BLaER1 treated with 17β-estradiol and CSF1 and Interleukin-3, amounts not matched to agents 10 nM and 100 nM (cell line): Measurements from ENCODE around the gene NPHP4.
"Not testable (repeated sequence)": the region's sequence is repeated elsewhere in the genome, so short reads cannot be mapped to it uniquely, and the experiment has no call there.

Source experiments
- H3K27ac ChIP-seq, 11 experiments: shearing (Covaris generic); formaldehyde crosslinking; 2 replicates each; pipeline ENCODE4 v1.8.1; 2022
- H3K27me3 ChIP-seq, 11 experiments: shearing (Covaris generic); formaldehyde crosslinking; 2 replicates each; pipeline ENCODE4 v1.8.1; 2022
- H3K36me3 ChIP-seq, 11 experiments: shearing (Covaris generic); formaldehyde crosslinking; 2 replicates each; pipeline ENCODE4 v1.8.1; 2022
- H3K4me1 ChIP-seq, 10 experiments: shearing (Covaris generic); formaldehyde crosslinking; 2 replicates each; pipeline ENCODE4 v1.8.1; 2022
- H3K4me2 ChIP-seq, 11 experiments: shearing (Covaris generic); formaldehyde crosslinking; 2 replicates each; pipeline ENCODE4 v1.8.1; 2022
- H3K4me3 ChIP-seq, 10 experiments: shearing (Covaris generic); formaldehyde crosslinking; 2 replicates each; pipeline ENCODE4 v1.8.1; 2022
- H3K9ac ChIP-seq, 11 experiments: shearing (Covaris generic); formaldehyde crosslinking; 2 replicates each; pipeline ENCODE4 v1.8.1; 2022
- H3K9me3 ChIP-seq, 11 experiments: shearing (Covaris generic); formaldehyde crosslinking; replicated peaks in 1 of 11; 2 replicates each; pipeline ENCODE4 v1.8.1; 2022
- H4K20me1 ChIP-seq, 11 experiments: shearing (Covaris generic); formaldehyde crosslinking; 2 replicates each; pipeline ENCODE4 v1.8.1; 2022
- Cebpa-rat ChIP-seq, 11 experiments: shearing (Covaris generic); IDR thresholded peaks; 2 replicates each; pipeline ENCODE4 v1.8.1; 2022

The NPHP4 gene

DNA sequence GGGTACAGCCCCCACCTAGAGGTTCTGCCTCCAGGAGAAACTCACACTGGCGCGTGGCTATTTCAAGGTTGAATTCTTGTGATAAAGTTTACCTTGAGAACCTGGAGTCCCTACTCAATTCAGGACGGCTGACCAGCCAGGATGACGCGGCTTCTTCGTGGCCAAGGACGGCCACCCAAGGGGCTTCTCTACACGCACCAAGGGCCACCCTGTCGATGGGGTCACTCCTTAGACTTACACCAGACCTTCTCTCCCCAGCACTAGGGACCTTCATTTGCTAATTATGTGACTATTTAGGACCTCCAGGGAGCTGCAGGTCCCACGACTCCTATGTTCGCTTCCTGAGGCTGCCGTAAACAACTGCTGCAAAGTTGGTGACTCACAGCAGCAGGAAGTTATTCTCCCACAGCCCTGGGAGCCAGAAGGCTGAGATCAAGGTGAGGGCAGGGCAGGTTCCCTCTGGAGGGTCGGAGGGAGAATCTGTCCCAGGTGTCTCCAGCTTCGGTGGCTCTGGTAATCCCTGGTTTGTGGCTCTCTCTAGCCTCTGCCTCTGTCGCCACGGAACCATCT, 135.9 kb downstream of the NPHP4 start:
- Histone ChIP-seq H3K9ac (peak overlapping the region in 5 of 11 experiments; percentile 10 to 60 (median 38); a peak in 10 of 22 replicates), H3K4me1 (peaks cover 11 to 50% (median 34%) of the 10 kb centered on the region in 10 experiments; a peak in 19 of 20 replicates), H3K36me3 (peaks cover 0 to 7% (median 0%) of the 10 kb centered on the region in 11 experiments; a peak in 4 of 22 replicates), H3K4me2 (peak overlapping the region; percentile 62 to 90 (median 74)), H3K27ac (peak overlapping the region in 8 of 11 experiments; percentile 13 to 67 (median 41); a peak in 13 of 22 replicates), H3K9me3 (peaks cover 0 to 30% (median 14%) of the 10 kb centered on the region in 11 experiments; a peak in 13 of 22 replicates), H3K4me3 (peak overlapping the region in 1 of 10 experiments; percentile 0; a peak in 2 of 20 replicates), H4K20me1 (peaks cover 0 to 36% (median 0%) of the 10 kb centered on the region in 11 experiments; a peak in 3 of 22 replicates), H3K27me3 (no peaks in the 10 kb centered on the region)
- no peak for TF ChIP-seq Cebpa-rat (IDR thresholded peaks at IDR 0.05)

DNA sequence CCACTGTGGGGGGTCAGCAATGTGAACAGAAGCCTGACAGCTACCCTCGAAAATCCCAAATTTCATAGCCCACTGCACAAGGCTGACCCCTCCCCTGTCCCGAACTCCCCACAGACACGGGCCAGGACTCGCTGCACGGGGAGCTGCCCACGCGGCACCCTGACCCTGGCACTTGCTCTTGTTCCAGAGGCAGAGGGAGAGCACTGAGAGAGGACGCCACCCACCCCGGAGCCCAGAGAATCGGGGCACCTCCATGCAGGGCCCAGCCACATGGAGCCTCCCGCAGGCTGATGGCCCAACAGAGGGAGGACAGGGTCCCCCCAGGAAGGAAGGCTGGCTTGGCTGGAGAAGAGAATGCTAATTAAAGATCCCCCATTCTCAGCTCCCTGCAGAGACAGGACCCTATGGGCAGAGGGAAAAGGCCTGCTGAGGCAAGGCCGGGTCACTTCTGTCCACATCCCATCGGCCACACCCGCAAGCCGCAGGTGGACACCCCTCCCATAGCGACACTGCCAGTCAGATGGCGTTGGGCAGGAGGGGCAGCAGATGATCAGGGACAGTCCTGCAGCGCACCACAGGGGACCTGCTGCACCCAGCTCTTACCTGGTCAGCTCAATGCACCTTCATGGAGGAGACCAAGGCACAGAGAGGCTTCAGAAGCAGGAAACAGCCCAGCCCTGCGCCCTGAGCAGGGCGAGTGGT, 136.9 kb downstream of the NPHP4 start:
- Histone ChIP-seq H3K4me3 (no peak overlapping the region), H3K27me3 (no peaks in the 10 kb centered on the region), H4K20me1 (peaks cover 0 to 33% (median 0%) of the 10 kb centered on the region in 11 experiments; a peak in 3 of 22 replicates), H3K36me3 (0 out of 22 replicates have a peak, but pooled peaks cover 0 to 1% (median 0%) of the 10 kb centered on the region in 11 experiments), H3K9ac (peak overlapping the region in 3 of 11 experiments; percentile 10 to 51 (median 38); a peak in 2 of 22 replicates), H3K4me2 (peak overlapping the region in 10 of 11 experiments; percentile 66 to 90 (median 76); a peak in 19 of 22 replicates), H3K27ac (peak overlapping the region in 4 of 11 experiments; percentile 25 to 67 (median 58); a peak in 4 of 22 replicates), H3K9me3 (peaks cover 0 to 31% (median 14%) of the 10 kb centered on the region in 11 experiments; a peak in 13 of 22 replicates), H3K4me1 (peaks cover 11 to 50% (median 34%) of the 10 kb centered on the region in 10 experiments; a peak in 19 of 20 replicates)
- no peak for TF ChIP-seq Cebpa-rat (IDR thresholded peaks at IDR 0.05)

DNA sequence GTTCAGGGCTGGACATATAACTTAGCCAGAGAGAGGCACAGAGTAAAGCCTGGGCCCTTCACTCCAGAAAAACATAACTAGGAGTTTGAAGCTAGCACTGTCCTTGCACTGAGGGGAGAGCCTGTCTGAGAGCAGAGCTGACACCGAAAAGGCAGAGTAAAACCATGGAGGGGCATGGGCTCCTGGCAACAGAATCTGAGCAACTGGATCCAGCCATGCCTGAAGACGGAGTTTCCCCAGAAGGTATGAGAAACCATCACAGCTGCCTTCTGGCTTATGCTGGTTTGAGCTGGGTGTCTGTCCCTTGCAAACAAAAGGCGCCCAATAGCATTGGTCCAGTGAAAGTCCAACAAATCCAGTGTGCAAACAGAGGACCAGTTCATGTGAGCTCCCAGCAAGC, 137.5 kb downstream of the NPHP4 start:
- no peak overlapping the region for H3K27ac ChIP-seq
- H3K9me3 ChIP-seq, result peaks cover 0 to 31% (median 14%) of the 10 kb centered on the region in 11 experiments; a peak in 13 of 22 replicates

DNA sequence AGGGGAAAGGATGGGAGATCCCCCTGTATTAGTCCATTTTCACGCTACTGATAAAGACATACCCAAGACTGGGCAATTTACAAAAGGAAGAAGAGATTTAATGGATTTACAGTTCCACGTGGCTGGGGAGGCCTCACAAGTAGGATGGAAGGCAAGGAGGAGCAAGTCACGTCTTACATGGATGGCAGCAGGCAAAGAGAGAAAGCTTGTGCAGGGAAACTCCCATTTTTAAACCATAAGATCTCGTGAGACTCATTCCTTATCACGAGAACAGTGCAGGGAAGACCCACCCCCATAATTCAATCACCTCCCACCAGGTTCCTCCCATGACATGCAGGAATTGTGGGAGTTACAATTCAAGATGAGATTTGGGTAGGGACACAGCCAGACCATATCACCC, 138.4 kb downstream of the NPHP4 start:
- H3K36me3 ChIP-seq, H3K4me2 ChIP-seq, H3K27ac ChIP-seq, H3K9ac ChIP-seq, H3K27me3 ChIP-seq, H3K4me3 ChIP-seq: not testable (repeated sequence)
- peaks cover 0 to 31% (median 14%) of the 10 kb centered on the region in 11 experiments; a peak in 13 of 22 replicates for H3K9me3 ChIP-seq
- peaks cover 20 to 45% (median 37%) of the 10 kb centered on the region in 10 experiments for H3K4me1 ChIP-seq
- peaks cover 0 to 18% (median 0%) of the 10 kb centered on the region in 11 experiments; a peak in 2 of 22 replicates for H4K20me1 ChIP-seq

More for the DNA sequence above, 137.5 kb downstream of the NPHP4 start:
- Histone ChIP-seq H3K4me1 (peaks cover 11 to 50% (median 34%) of the 10 kb centered on the region in 10 experiments; a peak in 19 of 20 replicates), H3K4me2 (peak overlapping the region in 4 of 11 experiments; percentile 74 to 90 (median 88); a peak in 6 of 22 replicates), H3K36me3 (no peaks in the 10 kb centered on the region), H4K20me1 (peaks cover 0 to 27% (median 0%) of the 10 kb centered on the region in 11 experiments; a peak in 2 of 22 replicates), H3K9ac (no peak overlapping the region), H3K4me3 (no peak overlapping the region), H3K27me3 (no peaks in the 10 kb centered on the region)
- no peak for TF ChIP-seq Cebpa-rat (IDR thresholded peaks at IDR 0.05)

DNA sequence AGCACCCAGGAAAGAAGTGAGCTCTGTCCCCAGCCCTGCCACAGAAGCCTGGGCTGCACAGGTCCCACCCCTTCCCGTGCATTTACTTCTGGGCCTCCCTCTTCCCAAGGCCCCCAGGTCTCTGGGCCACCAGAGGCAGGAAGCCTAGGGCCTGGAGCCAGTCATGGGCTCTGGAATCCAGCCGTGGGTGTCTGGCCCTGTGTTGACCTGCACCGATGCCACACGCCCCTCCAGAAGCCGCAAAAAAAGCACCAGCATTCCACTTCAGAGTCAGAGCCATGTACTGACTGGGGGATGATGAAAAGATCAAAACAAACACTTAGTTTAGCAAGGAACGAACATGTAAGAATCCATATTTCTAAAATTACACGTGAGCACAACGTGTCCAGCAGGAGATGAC, 141.7 kb downstream of the NPHP4 start:
- no peak overlapping the region for H3K4me2 ChIP-seq
- peaks cover 0 to 31% (median 14%) of the 10 kb centered on the region in 11 experiments; a peak in 13 of 22 replicates for H3K9me3 ChIP-seq
- H3K4me1 ChIP-seq, result peaks cover 5 to 16% (median 12%) of the 10 kb centered on the region in 10 experiments
- no peak overlapping the region for H3K4me3 ChIP-seq
- no peaks in the 10 kb centered on the region for H3K36me3 ChIP-seq
- H3K27me3 ChIP-seq, result no peaks in the 10 kb centered on the region
- H4K20me1 ChIP-seq, result peaks cover 0 to 22% (median 0%) of the 10 kb centered on the region in 11 experiments; a peak in 3 of 22 replicates
- TF ChIP-seq Cebpa-rat (IDR thresholded peaks at IDR 0.05), result no peak
- H3K27ac ChIP-seq, result no peak overlapping the region
- H3K9ac ChIP-seq, result no peak overlapping the region

DNA sequence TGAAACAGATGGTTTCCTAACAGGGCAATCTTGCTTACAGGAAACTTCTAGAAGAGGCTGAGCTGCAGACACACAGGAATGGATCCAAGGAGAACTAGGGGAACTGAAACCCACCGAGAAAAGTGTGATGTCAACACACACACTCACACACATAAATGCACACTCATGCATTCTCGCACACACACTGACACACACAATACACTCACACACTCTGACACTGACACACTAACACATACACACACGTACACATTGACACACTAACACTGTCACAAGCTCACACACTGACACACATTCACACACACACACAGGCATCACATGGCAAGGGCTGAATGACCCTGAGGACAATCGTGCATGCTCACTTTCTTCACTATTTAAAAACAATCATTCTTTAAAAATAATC, 142.7 kb downstream of the NPHP4 start:
- Histone ChIP-seq H4K20me1 (peaks cover 0 to 24% (median 0%) of the 10 kb centered on the region in 11 experiments; a peak in 3 of 22 replicates), H3K4me2 (peak overlapping the region in 6 of 11 experiments; percentile 33 to 70 (median 50); a peak in 13 of 22 replicates), H3K4me1 (peaks cover 0 to 17% (median 5%) of the 10 kb centered on the region in 10 experiments; a peak in 13 of 20 replicates), H3K9me3 (peaks cover 0 to 30% (median 14%) of the 10 kb centered on the region in 11 experiments; a peak in 13 of 22 replicates), H3K27me3 (no peaks in the 10 kb centered on the region), H3K4me3 (no peak overlapping the region), H3K27ac (no peak overlapping the region), H3K9ac (no peak overlapping the region), H3K36me3 (no peaks in the 10 kb centered on the region)
- no peak for TF ChIP-seq Cebpa-rat (IDR thresholded peaks at IDR 0.05)

DNA sequence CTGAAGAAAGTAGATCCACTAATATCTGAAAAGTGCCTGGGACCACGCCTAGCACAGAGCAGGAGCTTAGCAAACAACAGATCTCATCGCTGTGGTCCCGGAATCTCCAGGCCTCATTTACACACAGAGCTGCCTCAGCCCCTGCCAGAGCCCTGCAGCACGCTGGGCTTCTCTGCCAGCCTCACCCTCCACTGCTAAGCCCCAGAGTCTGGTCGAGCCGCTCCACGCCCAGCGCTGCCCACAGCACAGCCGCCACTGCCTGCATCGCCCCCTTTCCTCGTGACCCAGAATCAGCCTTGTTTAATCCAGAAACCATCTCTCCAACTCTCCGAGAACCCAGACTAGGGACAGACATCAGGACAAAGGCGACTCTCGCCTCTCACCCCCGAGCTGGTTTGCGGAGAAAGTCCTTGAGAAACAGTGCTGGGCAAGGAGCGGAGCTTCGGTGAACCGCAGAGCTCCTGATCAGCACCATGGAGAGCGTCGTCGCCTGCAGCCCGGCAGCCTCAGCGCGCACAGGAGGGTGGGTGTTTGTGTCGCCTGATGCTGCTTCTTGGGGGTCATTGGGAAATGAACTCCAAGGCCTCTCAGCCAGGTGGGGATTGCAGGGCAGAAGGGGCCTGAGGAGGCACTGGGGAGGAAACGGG, 145.1 kb downstream of the NPHP4 start:
- no peak overlapping the region for H3K9ac ChIP-seq
- H3K4me1 ChIP-seq, result peaks cover 0 to 17% (median 0%) of the 10 kb centered on the region in 10 experiments; a peak in 9 of 20 replicates
- H3K36me3 ChIP-seq, result no peaks in the 10 kb centered on the region
- H3K4me3 ChIP-seq, result no peak overlapping the region
- no peak for TF ChIP-seq Cebpa-rat (IDR thresholded peaks at IDR 0.05)
- peaks cover 0 to 33% (median 0%) of the 10 kb centered on the region in 11 experiments; a peak in 3 of 22 replicates for H4K20me1 ChIP-seq
- H3K27ac ChIP-seq, result no peak overlapping the region
- H3K27me3 ChIP-seq, result no peaks in the 10 kb centered on the region
- peaks cover 0 to 10% (median under 1%) of the 10 kb centered on the region in 11 experiments; a peak in 7 of 22 replicates for H3K9me3 ChIP-seq
- no peak overlapping the region for H3K4me2 ChIP-seq

DNA sequence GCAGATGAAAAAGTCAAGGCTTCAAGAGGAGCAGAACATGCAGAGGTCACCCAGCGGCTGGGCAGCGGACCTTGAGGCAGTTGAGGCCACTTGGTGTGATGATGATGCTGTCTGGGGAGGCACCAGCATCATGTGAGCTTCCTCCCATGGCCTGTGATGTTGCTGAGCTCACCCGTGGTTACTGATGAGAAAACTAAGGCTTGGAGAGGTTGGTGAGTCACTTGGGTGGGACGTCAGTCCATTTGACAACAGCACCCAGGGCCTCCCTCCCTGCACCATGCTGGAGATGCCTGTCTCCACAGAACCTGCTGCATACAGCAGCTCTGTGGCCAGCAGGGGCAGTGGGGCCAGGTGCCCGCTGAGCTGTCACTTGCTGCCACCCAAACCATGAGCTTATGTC, 146.8 kb downstream of the NPHP4 start:
- Histone ChIP-seq H3K4me2 (no peak overlapping the region), H3K4me3 (no peak overlapping the region), H3K27ac (no peak overlapping the region), H3K4me1 (peaks cover 0 to 17% (median 0%) of the 10 kb centered on the region in 10 experiments; a peak in 9 of 20 replicates), H3K36me3 (no peaks in the 10 kb centered on the region), H4K20me1 (peaks cover 0 to 33% (median 0%) of the 10 kb centered on the region in 11 experiments; a peak in 3 of 22 replicates), H3K27me3 (no peaks in the 10 kb centered on the region), H3K9ac (no peak overlapping the region), H3K9me3 (no peaks in the 10 kb centered on the region)
- TF ChIP-seq Cebpa-rat (IDR thresholded peaks at IDR 0.05), result no peak
